Measurements from ENCODE around the gene CCDC69. TPM values are rescaled to one million over a fixed set of nuclear protein-coding genes. Genes with fewer than 3 reads are reported as not detected.
A peak's percentile ranks its signal among the peaks of the same experiment; 100 is the strongest.
"Not testable (repeated sequence)": the region's sequence is repeated elsewhere in the genome, so short reads cannot be mapped to it uniquely, and the experiment has no call there.

CCDC69 gene
- total RNA-seq, 1 experiment from 2014 or later = 241 TPM

- no peaks in the 10 kb centered on the region for H3K27me3 ChIP-seq (ENCODE audit: low read length)
- no peaks in the 10 kb centered on the region for H3K9me3 ChIP-seq (ENCODE audit: low read length)
- H4K20me1 ChIP-seq (ENCODE audit: insufficient read depth, low read depth, low read length) = no peaks in the 10 kb centered on the region
- H3K9me2 ChIP-seq (replicated peaks; ENCODE audit: insufficient read depth, low read length) = no peaks in the 10 kb centered on the region
- 0 out of 2 replicates have a peak, but pooled peaks cover 4% of the 10 kb centered on the region for H3K79me2 ChIP-seq (ENCODE audit: low read length)
- peak overlapping the region; percentile 98 for H3K27ac ChIP-seq (ENCODE audit: low read length)
- H3K36me3 ChIP-seq (ENCODE audit: insufficient read depth, low read length) = peaks cover 65% of the 10 kb centered on the region
- no peak for DNase-seq
- H3K9ac ChIP-seq (ENCODE audit: low read length) = no peak overlapping the region
- no peak overlapping the region for H3K4me3 ChIP-seq (ENCODE audit: low read length)
- H2AFZ ChIP-seq (ENCODE audit: low read length) = no peak overlapping the region
- no peak overlapping the region for H3K4me2 ChIP-seq (ENCODE audit: low read depth, low read length, poor library complexity, severe bottlenecking)
- peaks cover 51% of the 10 kb centered on the region for H3K4me1 ChIP-seq (ENCODE audit: low read length)
These were observed 22.8 kb downstream of the CCDC69 start for GRCh38 chr5:151200913-151201595.

- peaks cover 9% of the 10 kb centered on the region for H3K79me2 ChIP-seq (ENCODE audit: low read length)
- peaks cover 47% of the 10 kb centered on the region for H3K4me1 ChIP-seq (ENCODE audit: low read length)
- H3K27ac ChIP-seq (ENCODE audit: low read length) = peak overlapping the region; percentile 98
- H3K9me2 ChIP-seq (replicated peaks; ENCODE audit: insufficient read depth, low read length) = no peaks in the 10 kb centered on the region
- no peak overlapping the region for H3K4me3 ChIP-seq (ENCODE audit: low read length)
- H3K9me3 ChIP-seq (ENCODE audit: low read length) = no peaks in the 10 kb centered on the region
- DNase-seq = peak; percentile 36
- H3K27me3 ChIP-seq (ENCODE audit: low read length) = no peaks in the 10 kb centered on the region
- no peak overlapping the region for H2AFZ ChIP-seq (ENCODE audit: low read length)
- no peaks in the 10 kb centered on the region for H4K20me1 ChIP-seq (ENCODE audit: insufficient read depth, low read depth, low read length)
- H3K9ac ChIP-seq (ENCODE audit: low read length) = no peak overlapping the region
- peaks cover 66% of the 10 kb centered on the region for H3K36me3 ChIP-seq (ENCODE audit: insufficient read depth, low read length)
- no peak overlapping the region for H3K4me2 ChIP-seq (ENCODE audit: low read depth, low read length, poor library complexity, severe bottlenecking)
These were observed 24.2 kb downstream of the CCDC69 start for GRCh38 chr5:151199581-151200185.

GRCh38 chr5:151198861-151199260, 25.0 kb downstream of the CCDC69 start:
- Histone ChIP-seq H3K9me3 (ENCODE audit: low read length) (peaks cover 2% of the 10 kb centered on the region; the same call in 1 of the 2 replicates), H2AFZ (ENCODE audit: low read length) (no peak overlapping the region), H3K79me2 (ENCODE audit: low read length) (peaks cover 9% of the 10 kb centered on the region), H3K9me2 (replicated peaks; ENCODE audit: insufficient read depth, low read length) (no peaks in the 10 kb centered on the region), H3K4me3 (ENCODE audit: low read length) (no peak overlapping the region), H3K4me2 (ENCODE audit: low read depth, low read length, poor library complexity, severe bottlenecking) (no peak overlapping the region), H3K9ac (ENCODE audit: low read length) (no peak overlapping the region), H4K20me1 (ENCODE audit: insufficient read depth, low read depth, low read length) (no peaks in the 10 kb centered on the region), H3K27ac (ENCODE audit: low read length) (peak overlapping the region; percentile 98), H3K27me3 (ENCODE audit: low read length) (no peaks in the 10 kb centered on the region), H3K36me3 (ENCODE audit: insufficient read depth, low read length) (peaks cover 67% of the 10 kb centered on the region), H3K4me1 (ENCODE audit: low read length) (peaks cover 47% of the 10 kb centered on the region)
- no peak for DNase-seq

GRCh38 chr5:151197291-151197600, 26.6 kb downstream of the CCDC69 start:
- Histone ChIP-seq H3K4me3 (ENCODE audit: low read length) (peak overlapping the region; percentile 35; the same call in 1 of the 2 replicates), H3K4me1 (ENCODE audit: low read length) (peaks cover 43% of the 10 kb centered on the region), H3K4me2 (ENCODE audit: low read depth, low read length, poor library complexity, severe bottlenecking) (peak overlapping the region; percentile 58), H3K36me3 (ENCODE audit: insufficient read depth, low read length) (peaks cover 75% of the 10 kb centered on the region), H3K9ac (ENCODE audit: low read length) (peak overlapping the region; percentile 64), H3K27ac (ENCODE audit: low read length) (peak overlapping the region; percentile 98), H3K79me2 (ENCODE audit: low read length) (peaks cover 20% of the 10 kb centered on the region)
- not testable (repeated sequence) for H4K20me1 ChIP-seq (ENCODE audit: insufficient read depth, low read depth, low read length); H2AFZ ChIP-seq (ENCODE audit: low read length); DNase-seq; H3K9me3 ChIP-seq (ENCODE audit: low read length); H3K27me3 ChIP-seq (ENCODE audit: low read length); H3K9me2 ChIP-seq (replicated peaks; ENCODE audit: insufficient read depth, low read length)

GRCh38 chr5:151196556-151197290, 27.2 kb downstream of the CCDC69 start:
- Histone ChIP-seq H3K9me2 (replicated peaks; ENCODE audit: insufficient read depth, low read length) (no peaks in the 10 kb centered on the region), H4K20me1 (ENCODE audit: insufficient read depth, low read depth, low read length) (no peaks in the 10 kb centered on the region), H3K4me2 (ENCODE audit: low read depth, low read length, poor library complexity, severe bottlenecking) (peak overlapping the region; percentile 58), H3K4me3 (ENCODE audit: low read length) (peak overlapping the region; percentile 35; the same call in 1 of the 2 replicates), H2AFZ (ENCODE audit: low read length) (no peak overlapping the region), H3K36me3 (ENCODE audit: insufficient read depth, low read length) (peaks cover 79% of the 10 kb centered on the region), H3K4me1 (ENCODE audit: low read length) (peaks cover 43% of the 10 kb centered on the region), H3K27me3 (ENCODE audit: low read length) (no peaks in the 10 kb centered on the region), H3K27ac (ENCODE audit: low read length) (peak overlapping the region; percentile 98), H3K9ac (ENCODE audit: low read length) (peak overlapping the region; percentile 64), H3K9me3 (ENCODE audit: low read length) (peaks cover 9% of the 10 kb centered on the region), H3K79me2 (ENCODE audit: low read length) (peaks cover 21% of the 10 kb centered on the region)
- peak; percentile 94 for DNase-seq

GRCh38 chr5:151195622-151196021, 28.3 kb downstream of the CCDC69 start:
- peak; percentile 47 for DNase-seq
- H3K4me1 ChIP-seq (ENCODE audit: low read length) = peaks cover 43% of the 10 kb centered on the region

GRCh38 chr5:151192626-151193025, 31.3 kb downstream of the CCDC69 start:
- peaks cover 26% of the 10 kb centered on the region for H3K9me3 ChIP-seq (ENCODE audit: low read length)
- DNase-seq = peak; percentile 49
- H3K4me1 ChIP-seq (ENCODE audit: low read length) = peaks cover 21% of the 10 kb centered on the region
- H3K27ac ChIP-seq (ENCODE audit: low read length) = no peak overlapping the region
- H3K27me3 ChIP-seq (ENCODE audit: low read length) = no peaks in the 10 kb centered on the region
- no peaks in the 10 kb centered on the region for H3K9me2 ChIP-seq (replicated peaks; ENCODE audit: insufficient read depth, low read length)
- H3K4me3 ChIP-seq (ENCODE audit: low read length) = no peak overlapping the region
- H2AFZ ChIP-seq (ENCODE audit: low read length) = no peak overlapping the region
- no peaks in the 10 kb centered on the region for H4K20me1 ChIP-seq (ENCODE audit: insufficient read depth, low read depth, low read length)
- no peak overlapping the region for H3K9ac ChIP-seq (ENCODE audit: low read length)
- H3K79me2 ChIP-seq (ENCODE audit: low read length) = peaks cover 51% of the 10 kb centered on the region
- H3K36me3 ChIP-seq (ENCODE audit: insufficient read depth, low read length) = peaks cover 87% of the 10 kb centered on the region
- H3K4me2 ChIP-seq (ENCODE audit: low read depth, low read length, poor library complexity, severe bottlenecking) = no peak overlapping the region

More at GRCh38 chr5:151195622-151196021, 28.3 kb downstream of the CCDC69 start:
- Histone ChIP-seq H3K9me3 (ENCODE audit: low read length) (peaks cover 18% of the 10 kb centered on the region), H3K27ac (ENCODE audit: low read length) (peak overlapping the region; percentile 98), H3K36me3 (ENCODE audit: insufficient read depth, low read length) (peaks cover 82% of the 10 kb centered on the region), H3K79me2 (ENCODE audit: low read length) (peaks cover 31% of the 10 kb centered on the region), H4K20me1 (ENCODE audit: insufficient read depth, low read depth, low read length) (no peaks in the 10 kb centered on the region), H3K4me3 (ENCODE audit: low read length) (no peak overlapping the region), H3K27me3 (ENCODE audit: low read length) (no peaks in the 10 kb centered on the region), H3K9me2 (replicated peaks; ENCODE audit: insufficient read depth, low read length) (no peaks in the 10 kb centered on the region), H3K4me2 (ENCODE audit: low read depth, low read length, poor library complexity, severe bottlenecking) (no peak overlapping the region), H3K9ac (ENCODE audit: low read length) (no peak overlapping the region), H2AFZ (ENCODE audit: low read length) (no peak overlapping the region)

GRCh38 chr5:151191661-151192060, 32.2 kb downstream of the CCDC69 start:
- peaks cover 15% of the 10 kb centered on the region for H3K4me1 ChIP-seq (ENCODE audit: low read length)
- H3K79me2 ChIP-seq (ENCODE audit: low read length) = peaks cover 55% of the 10 kb centered on the region
- H3K36me3 ChIP-seq (ENCODE audit: insufficient read depth, low read length) = peaks cover 89% of the 10 kb centered on the region
- H3K9me3 ChIP-seq (ENCODE audit: low read length) = peaks cover 26% of the 10 kb centered on the region
- DNase-seq = no peak
- H2AFZ ChIP-seq (ENCODE audit: low read length) = no peak overlapping the region
- H3K4me3 ChIP-seq (ENCODE audit: low read length) = no peak overlapping the region
- H3K9me2 ChIP-seq (replicated peaks; ENCODE audit: insufficient read depth, low read length) = no peaks in the 10 kb centered on the region
- H3K9ac ChIP-seq (ENCODE audit: low read length) = no peak overlapping the region
- no peaks in the 10 kb centered on the region for H4K20me1 ChIP-seq (ENCODE audit: insufficient read depth, low read depth, low read length)
- no peaks in the 10 kb centered on the region for H3K27me3 ChIP-seq (ENCODE audit: low read length)
- H3K27ac ChIP-seq (ENCODE audit: low read length) = peak overlapping the region; percentile 28; the same call in 1 of the 2 replicates
- no peak overlapping the region for H3K4me2 ChIP-seq (ENCODE audit: low read depth, low read length, poor library complexity, severe bottlenecking)

Data from Karpas-422 (cell line).